GM23248 (cell line): ENCODE measurements around the gene TAOK1.

Experiments used
- EZH2 ChIP-seq: fragments of 200-600 bp; sonication (generic); IDR thresholded peaks from 2 replicates; pipeline ENCODE4 v1.6.1; 2018; ENCODE audit warnings: antibody characterized with exemption, mild to moderate bottlenecking; ENCODE audit not compliant: insufficient read depth, poor library complexity, severe bottlenecking
- EZH2phosphoT487 ChIP-seq: fragments of 200-600 bp; sonication (generic); IDR thresholded peaks from 2 replicates; pipeline ENCODE4 v1.6.1; 2018; ENCODE audit warnings: antibody characterized with exemption, moderate library complexity, mild to moderate bottlenecking, low read depth; ENCODE audit not compliant: insufficient read depth

GRCh38 chr17:29388937-29389336, 1.2 kb upstream of the TAOK1 start:
- no peak for TF ChIP-seq EZH2phosphoT487
- TF ChIP-seq EZH2, result no peak
